Effector CD4-positive, alpha-beta T cell (primary cell): ENCODE measurements around the gene DNAI1.
"Not testable (repeated sequence)": the region's sequence is repeated elsewhere in the genome, so short reads cannot be mapped to it uniquely, and the experiment has no call there.

Experiments
- DNase-seq: peaks from one replicate; pipeline ENCODE4 v3.0.0-alpha.2; 2020

The DNAI1 gene

DNA sequence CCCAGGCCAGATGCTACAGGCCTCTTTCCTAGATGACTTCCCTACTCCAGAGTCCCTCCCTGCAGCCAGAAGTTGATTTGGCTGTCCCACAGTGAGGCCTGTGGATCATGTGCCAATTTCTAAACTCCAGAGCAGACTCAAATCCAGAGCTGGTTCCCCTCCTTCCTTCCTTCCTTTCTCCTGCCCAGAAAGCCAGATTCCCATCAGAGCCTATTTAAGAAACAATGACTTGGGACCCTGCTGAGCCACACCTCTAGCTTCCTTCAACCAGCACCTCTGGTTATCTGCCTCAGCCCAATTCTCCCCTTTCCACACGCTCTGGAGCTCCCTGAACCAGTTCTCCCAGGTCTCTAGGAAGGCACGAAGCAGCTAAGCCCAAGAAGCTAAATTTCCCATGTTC is 7.5 kb upstream of the DNAI1 start:
- DNase-seq = no peak

DNA sequence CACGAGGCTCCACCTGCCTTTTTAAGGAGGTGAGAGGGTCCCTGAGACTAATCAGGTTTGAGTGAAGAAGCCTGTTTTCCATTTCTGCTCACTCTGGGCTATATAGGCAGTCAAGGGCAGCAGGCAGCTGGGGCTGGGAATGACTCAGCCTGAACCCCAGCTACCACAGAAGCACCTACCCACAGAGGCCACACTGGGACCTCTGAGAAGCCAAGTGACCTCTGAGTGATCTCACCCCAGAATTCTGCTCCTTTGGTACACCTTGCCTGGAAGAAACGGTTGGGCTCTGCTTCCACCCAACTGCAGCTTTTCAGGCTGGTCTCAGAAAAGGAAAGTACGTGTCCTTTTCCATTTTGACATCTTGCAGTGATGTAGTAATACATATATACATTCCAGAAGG is 7.1 kb upstream of the DNAI1 start:
- DNase-seq = no peak

DNA sequence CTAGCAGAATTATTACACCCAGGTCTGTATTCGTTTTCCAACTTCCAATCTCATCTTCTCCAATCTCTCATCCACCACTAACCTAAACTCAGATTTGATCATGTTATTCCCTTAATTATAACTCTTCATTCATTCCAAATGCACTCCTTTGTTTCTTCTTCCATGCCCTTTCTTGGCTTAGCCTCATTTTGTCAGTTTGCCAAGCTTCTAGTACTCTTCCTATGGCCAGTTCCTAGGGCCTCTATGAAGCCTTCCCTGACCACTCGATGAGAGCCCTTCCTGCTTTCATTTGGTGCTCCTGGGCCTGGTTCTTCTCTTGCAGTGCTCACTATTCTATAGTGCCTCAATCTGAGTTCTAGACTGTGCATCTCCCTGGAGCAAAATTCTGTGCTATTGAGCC is 6.0 kb upstream of the DNAI1 start:
- no peak for DNase-seq

- no peak for DNase-seq
Measured at GRCh38 chr9:34454571-34455065, 4.0 kb upstream of the DNAI1 start.

DNA sequence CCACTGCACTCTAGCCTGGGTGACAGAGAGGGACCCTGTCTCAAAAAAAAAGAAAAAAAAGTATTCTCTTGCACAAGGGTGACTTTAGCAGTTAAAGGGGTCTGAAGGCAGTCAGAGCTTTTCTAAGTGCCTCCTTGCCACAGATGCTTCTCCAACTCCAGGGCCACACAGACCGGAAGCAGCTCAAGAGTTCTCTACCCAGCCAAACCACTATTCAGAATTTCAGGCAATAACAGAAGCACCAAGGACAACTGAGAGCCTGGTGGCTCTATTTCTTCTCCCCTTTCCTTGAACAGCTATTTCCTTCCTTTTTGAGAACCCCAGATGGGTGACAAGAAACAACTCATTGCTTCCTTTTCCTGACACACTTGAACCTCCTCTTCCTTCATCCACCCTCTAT is 2.5 kb upstream of the DNAI1 start:
- DNase-seq = no peak

DNA sequence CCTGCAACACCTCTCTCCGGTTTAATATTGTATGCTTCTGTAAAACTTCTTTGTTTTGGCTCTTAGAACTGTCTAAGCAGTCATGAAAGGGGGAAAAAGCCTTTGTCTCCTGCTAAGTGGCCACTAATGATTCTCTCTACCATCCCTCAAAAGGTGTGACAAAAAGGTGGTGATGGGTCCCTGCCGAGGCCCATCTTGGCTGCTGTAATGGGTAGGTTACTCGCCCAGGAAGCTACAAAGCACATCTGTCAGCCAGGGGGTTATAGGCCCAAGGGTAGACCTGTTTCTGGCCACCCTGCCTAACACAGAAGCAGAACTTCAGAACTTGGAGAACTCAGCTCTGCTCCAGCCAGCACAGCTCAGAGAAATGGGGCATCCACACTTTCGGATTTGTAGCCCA is 1.9 kb upstream of the DNAI1 start:
- peak; percentile 3 for DNase-seq

- peak; percentile 6 for DNase-seq
Measured at GRCh38 chr9:34457266-34458012, 1.2 kb upstream of the DNAI1 start.

DNA sequence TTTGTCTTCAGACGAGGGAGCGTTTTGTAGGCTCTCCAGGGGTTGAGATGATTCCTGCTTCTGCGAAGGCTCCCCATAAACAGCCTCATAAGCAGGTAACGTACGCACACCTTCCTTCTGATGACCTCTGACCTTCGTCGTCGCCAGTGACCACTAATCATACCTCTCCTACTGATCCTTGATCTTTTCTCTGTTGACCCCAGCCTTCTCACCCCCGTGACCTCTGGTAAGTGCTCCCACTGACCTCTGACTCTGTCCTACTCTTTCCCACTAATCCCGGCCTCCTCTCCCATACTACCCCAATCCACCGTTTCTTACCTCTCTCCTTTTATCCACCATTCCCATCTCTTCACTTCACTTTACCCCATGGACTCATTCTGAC is 345 bp downstream of the DNAI1 start:
- no peak for DNase-seq

GRCh38 chr9:34459356-34459755 is 751 bp downstream of the DNAI1 start:
- DNase-seq = no peak

DNA sequence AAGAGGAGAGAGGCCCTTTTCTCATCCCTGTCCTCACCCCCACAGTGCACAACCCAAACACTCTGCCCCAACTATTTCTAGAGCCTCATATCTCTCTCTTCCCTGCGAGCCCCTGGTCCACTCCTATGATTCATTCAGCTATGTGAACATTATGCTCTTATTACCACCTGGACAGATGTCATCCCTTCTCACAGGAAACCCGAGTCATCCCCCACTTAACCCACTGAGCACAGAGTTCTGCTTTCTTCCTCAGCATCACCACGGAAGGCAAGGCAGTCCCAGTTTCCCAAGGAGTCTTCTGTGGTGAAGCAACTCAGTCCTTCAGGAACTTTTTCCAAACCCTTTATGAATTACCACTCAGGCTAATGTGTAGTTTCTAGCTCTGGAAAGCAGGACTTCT is 1.3 kb downstream of the DNAI1 start:
- DNase-seq = no peak

DNA sequence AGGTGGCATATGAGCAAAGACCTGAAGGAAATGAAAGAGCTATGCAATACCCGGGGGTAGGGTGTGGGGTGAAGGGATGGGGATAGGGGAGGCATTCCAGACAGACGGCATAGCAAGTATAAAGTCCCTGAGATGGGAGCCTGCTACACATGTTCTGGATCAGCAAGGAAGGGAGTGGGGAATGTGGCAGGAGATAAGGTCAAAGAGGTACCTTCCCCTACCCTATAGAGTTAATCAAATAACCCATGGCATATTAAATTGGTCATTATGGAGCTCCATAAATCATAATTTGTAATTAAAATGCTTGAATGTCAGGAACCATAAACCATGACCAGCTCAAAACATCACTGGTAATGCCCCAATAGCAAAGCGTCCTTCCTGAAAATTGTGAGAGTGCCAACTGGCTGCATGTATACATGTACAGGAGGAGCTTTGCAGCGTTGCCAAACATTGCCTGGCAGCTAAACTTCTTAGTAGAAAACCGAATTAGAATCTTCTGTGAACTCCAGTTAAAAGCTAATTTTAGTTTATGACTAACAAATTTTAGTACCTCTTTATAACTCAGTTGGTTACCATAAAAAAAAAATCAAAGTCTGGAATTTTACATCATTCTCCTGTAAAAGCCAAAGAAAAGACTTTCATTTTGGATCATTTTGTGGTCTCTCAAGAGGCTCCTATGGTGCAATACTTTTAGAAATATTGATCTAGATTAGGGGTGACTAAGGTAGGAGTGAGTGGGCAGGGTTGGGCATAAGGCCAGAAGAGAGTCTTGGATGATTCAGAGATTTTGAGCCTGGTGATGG is 4.7 kb downstream of the DNAI1 start:
- DNase-seq = no peak

- no peak for DNase-seq
Measured at GRCh38 chr9:34463901-34464232, 5.3 kb downstream of the DNAI1 start.

GRCh38 chr9:34464571-34464970 is 6.0 kb downstream of the DNAI1 start:
- no peak for DNase-seq

- no peak for DNase-seq
Measured at GRCh38 chr9:34465468-34465867, 6.9 kb downstream of the DNAI1 start.

DNA sequence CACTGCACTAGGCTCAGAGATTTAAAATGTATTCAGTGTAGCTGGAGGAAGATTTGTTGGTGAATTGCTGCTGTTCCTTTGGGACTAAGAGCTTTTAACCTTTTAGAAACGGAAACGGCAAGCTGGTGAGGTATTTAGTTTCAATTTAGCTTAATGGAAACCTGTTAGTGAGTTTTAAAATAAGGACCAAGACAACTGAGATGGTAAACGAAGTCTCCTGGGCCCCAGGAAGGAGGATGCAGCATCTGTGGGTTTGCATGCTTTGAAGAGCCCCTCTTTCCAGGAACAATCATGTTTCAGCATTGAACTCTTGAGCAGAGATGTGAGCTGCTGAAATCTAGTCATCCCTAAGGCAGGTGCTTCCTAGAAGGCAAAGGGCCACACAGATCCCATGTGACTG is 16.5 kb downstream of the DNAI1 start:
- no peak for DNase-seq

DNA sequence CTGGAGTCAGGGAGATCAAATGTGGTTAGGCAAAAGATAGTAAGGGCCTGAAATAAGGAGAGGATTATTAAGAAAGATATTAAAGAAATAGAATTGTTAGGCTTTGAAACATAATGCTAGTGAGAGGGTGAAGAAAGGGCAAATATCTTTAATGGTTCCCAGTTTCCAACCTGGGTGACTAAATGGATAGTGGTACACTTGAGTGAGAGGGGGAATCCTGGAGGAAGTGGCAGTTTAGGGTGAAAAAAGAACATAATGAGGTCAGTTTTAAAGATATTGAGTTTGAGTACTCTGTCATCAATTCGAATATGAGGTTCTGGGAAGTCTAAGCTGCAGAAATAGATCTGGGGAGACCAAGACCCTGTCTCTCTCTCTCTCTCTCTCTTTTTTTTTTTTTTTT is 18.9 kb downstream of the DNAI1 start:
- DNase-seq = no peak

GRCh38 chr9:34479431-34479866 is 20.8 kb downstream of the DNAI1 start:
- no peak for DNase-seq

GRCh38 chr9:34481620-34482019 is 23.0 kb downstream of the DNAI1 start:
- DNase-seq = not testable (repeated sequence)

DNA sequence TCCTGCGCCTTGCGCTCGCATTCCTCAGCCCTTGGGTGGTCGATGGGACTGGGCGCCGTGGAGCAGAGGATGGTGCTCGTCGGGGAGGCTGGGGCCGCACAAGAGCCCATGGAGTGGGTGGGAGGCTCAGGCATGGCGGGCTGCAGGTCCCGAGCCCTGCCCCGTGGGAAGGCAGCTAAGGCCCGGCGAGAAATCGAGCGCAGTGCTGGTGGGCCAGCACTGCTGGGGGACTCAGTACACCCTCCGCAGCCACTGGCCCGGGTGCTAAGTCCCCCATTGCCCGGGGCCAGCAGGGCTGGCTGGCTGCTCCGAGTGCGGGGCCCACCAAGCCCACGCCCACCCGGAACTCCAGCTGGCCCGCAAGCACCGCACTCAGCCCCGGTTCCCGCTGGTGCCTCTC is 24.1 kb downstream of the DNAI1 start:
- not testable (repeated sequence) for DNase-seq

GRCh38 chr9:34484678-34485077 is 26.1 kb downstream of the DNAI1 start:
- no peak for DNase-seq

- DNase-seq = no peak
Measured at GRCh38 chr9:34485822-34486221, 27.2 kb downstream of the DNAI1 start.

DNA sequence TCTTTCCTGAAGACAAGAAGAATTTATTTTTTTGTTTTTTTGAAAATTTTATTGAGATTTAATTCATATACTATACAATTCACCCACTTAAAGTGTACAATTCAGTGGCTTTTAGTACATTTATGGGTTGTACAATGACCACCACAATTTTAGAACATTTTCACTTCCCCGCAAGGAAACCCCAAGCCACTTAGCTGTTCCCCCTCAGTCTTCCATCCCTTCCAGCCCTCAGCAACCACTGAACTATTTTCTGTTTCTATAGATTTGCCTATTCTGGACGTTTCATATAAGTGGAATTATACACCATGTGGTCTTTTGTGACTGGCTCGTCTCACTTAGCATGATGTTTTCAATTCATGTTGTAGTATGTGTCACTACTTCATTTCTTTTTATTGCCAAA is 28.0 kb downstream of the DNAI1 start:
- DNase-seq = no peak

DNA sequence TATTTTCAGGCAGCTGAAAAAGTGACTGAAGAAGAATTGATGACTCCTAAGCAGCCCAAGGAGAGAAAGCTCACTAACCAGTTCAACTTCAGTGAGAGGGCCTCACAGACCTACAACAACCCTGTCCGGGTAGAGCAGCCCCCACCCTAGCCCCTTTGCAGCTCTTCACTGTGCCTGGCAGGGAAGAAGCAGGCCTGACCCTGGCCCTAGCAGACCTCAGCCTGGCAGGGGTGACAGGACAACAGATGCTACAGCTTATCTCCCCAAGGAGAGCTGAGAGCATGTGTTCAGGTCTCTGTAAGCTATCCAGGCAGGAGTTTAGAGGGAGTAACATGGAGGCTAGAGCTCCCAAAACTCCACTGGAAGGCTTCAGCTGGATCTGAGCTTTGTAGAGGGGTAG is 31.8 kb downstream of the DNAI1 start:
- DNase-seq = no peak

- DNase-seq = no peak
Measured at GRCh38 chr9:34490760-34491159, 32.2 kb downstream of the DNAI1 start.
